Fibroblast of lung (primary cell): ENCODE measurements around the gene CAMTA1. TPM values are rescaled to one million over a fixed set of nuclear protein-coding genes. Genes with fewer than 3 reads are reported as not detected.

Experiments used
- DNase-seq, 2 donors: peaks; one replicate each; pipeline versions ENCODE4 v3.0.0 to v3.0.0-alpha.2; 2010; ENCODE audit warnings: low read depth in 2 of 2
- H2AFZ ChIP-seq: 2 replicates; pipeline ENCODE4 v1.5.1; 2012; ENCODE audit warnings: low read length, control low read depth, inconsistent platforms
- H3K27ac ChIP-seq: 2 replicates; pipeline ENCODE4 v1.5.1; 2011; ENCODE audit warnings: low read length, control low read depth; ENCODE audit not compliant: insufficient read depth
- H3K27me3 ChIP-seq: 2 replicates; pipeline ENCODE4 v1.5.1; 2011; ENCODE audit warnings: mild to moderate bottlenecking, low read length; ENCODE audit not compliant: control insufficient read depth, insufficient read depth
- H3K36me3 ChIP-seq: 2 replicates; pipeline ENCODE4 v1.5.1; 2011; ENCODE audit warnings: low read length; ENCODE audit not compliant: control insufficient read depth, insufficient read depth
- H3K4me1 ChIP-seq: 2 replicates; pipeline ENCODE4 v1.5.1; 2011; ENCODE audit warnings: low read length; ENCODE audit not compliant: control insufficient read depth, insufficient read depth; ENCODE audit errors: extremely low read depth
- H3K4me2 ChIP-seq: 2 replicates; pipeline ENCODE4 v1.5.1; 2011; ENCODE audit warnings: low read length, control low read depth; ENCODE audit not compliant: insufficient read depth; ENCODE audit errors: extremely low read depth
- H3K4me3 ChIP-seq, 4 experiments: fragments of 200-600 bp in 1 of 4; sonication (generic) in 1 of 4; replicated peaks in 1 of 4; 2 replicates each; pipeline ENCODE4 v1.5.1; 2011 to 2016; ENCODE audit warnings: low read length in 4 of 4, low read depth in 3 of 4, mild to moderate bottlenecking in 3 of 4, control low read depth in 2 of 4, inconsistent platforms in 1 of 4, mixed read lengths in 1 of 4; ENCODE audit not compliant: insufficient read depth in 1 of 4; ENCODE audit errors: control extremely low read depth in 1 of 4
- H3K79me2 ChIP-seq: 2 replicates; pipeline ENCODE4 v1.5.1; 2012; ENCODE audit warnings: mild to moderate bottlenecking, low read length, inconsistent platforms; ENCODE audit not compliant: control insufficient read depth, insufficient read depth
- H3K9ac ChIP-seq: 2 replicates; pipeline ENCODE4 v1.5.1; 2011; ENCODE audit warnings: mild to moderate bottlenecking, low read length, control low read depth; ENCODE audit not compliant: insufficient read depth
- H3K9me3 ChIP-seq: 2 replicates; pipeline ENCODE4 v1.5.1; 2012; ENCODE audit warnings: low read depth, low read length; ENCODE audit not compliant: control insufficient read depth, insufficient read depth
- H4K20me1 ChIP-seq: 2 replicates; pipeline ENCODE4 v1.5.1; 2011; ENCODE audit warnings: low read length; ENCODE audit not compliant: control insufficient read depth, insufficient read depth; ENCODE audit errors: extremely low read depth
- CTCF ChIP-seq, 2 donors: IDR thresholded peaks in 1 of 2; conservative IDR thresholded peaks in 1 of 2; 1 replicate in 1 of 2; 2 replicates in 1 of 2; pipeline ENCODE4 v1.5.1; 2011 to 2012; ENCODE audit warnings: low read length in 2 of 2, control low read depth in 1 of 2, inconsistent platforms in 1 of 2, low read depth in 1 of 2, mild to moderate bottlenecking in 1 of 2
- EZH2 ChIP-seq: IDR thresholded peaks from 2 replicates; pipeline ENCODE4 v1.5.1; 2012; ENCODE audit warnings: low read length, control low read depth, mild to moderate bottlenecking; ENCODE audit errors: missing control alignments
- polyA plus RNA-seq, 2 donors: library from polyadenylated mRNA; depleted of rRNA in 1 of 2; stranded (reverse) in 1 of 2; unstranded in 1 of 2; fragments of >200 nt; gene quantifications; 2 replicates each; pipeline ENCODE4 v1.2.1, GENCODE V29; 2011 to 2012; ENCODE audit warnings: missing spikeins in 1 of 2
- total RNA-seq: library from RNA; depleted of rRNA; stranded (reverse); fragments of >200 nt; gene quantifications from 2 replicates; pipeline ENCODE4 v1.2.1, GENCODE V29; 2014

Gene CAMTA1
- total and polyA plus RNA-seq, 2 donors (not counting 1 experiment from before 2014, with no cell fraction given): 47.6 to 86.0 TPM

- Histone ChIP-seq H4K20me1 (no peaks in the 10 kb centered on the region), H3K27me3 (no peaks in the 10 kb centered on the region), H3K4me1 (no peaks in the 10 kb centered on the region), H3K4me2 (no peak overlapping the region), H3K27ac (no peak overlapping the region), H2AFZ (no peak overlapping the region), H3K9ac (no peak overlapping the region), H3K9me3 (no peaks in the 10 kb centered on the region), H3K79me2 (no peaks in the 10 kb centered on the region), H3K4me3 (no peak overlapping the region), H3K36me3 (no peaks in the 10 kb centered on the region)
- DNase-seq: no peak
- TF ChIP-seq CTCF (conservative IDR thresholded peaks at IDR 0.05 in 1 of 2, IDR thresholded peaks at IDR 0.05 in 1 of 2; ENCODE audit: low read depth in 1 of 2, low read length in 2 of 2): no peak
- no peak for TF ChIP-seq EZH2
Observed at GRCh38 chr1:7060745-7061144, 275.5 kb downstream of the CAMTA1 start.

DNA sequence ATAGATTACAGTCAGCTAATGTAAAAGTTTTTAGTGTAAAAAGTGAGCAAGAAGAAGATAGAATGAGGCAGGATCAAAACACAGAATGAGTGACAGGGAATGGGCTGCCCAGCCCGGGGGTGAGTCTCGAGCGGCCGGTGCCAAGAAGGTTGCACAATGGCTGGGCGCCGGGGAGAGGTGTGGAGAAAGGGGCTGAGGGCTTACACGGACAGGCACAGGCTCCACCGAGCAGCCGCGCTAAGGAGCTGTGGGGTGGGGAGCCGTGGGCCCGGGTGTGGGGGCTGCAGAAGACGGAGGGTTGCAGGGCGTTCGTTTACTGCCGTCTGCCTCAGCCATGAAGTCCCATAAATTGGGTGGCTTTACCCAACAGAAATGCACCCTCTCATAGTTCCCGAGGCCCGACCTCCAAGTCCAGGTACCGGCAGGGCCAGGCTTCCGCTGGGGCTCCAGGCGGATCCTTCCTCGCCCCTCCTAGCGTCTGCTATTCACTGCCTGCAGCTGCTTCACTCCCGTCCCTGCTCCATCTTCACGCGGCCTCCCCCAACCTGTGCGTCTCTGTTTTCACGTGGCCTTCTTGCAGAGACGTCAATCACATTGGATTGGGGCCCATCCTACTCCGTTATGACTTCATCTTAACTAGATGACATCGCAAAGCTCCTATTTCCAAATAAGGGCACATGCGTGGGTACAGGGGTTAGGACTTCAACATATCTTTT, 277.2 kb downstream of the CAMTA1 start:
- Histone ChIP-seq H3K27ac (no peak overlapping the region), H3K9me3 (no peaks in the 10 kb centered on the region), H4K20me1 (no peaks in the 10 kb centered on the region), H3K27me3 (no peaks in the 10 kb centered on the region), H2AFZ (no peak overlapping the region), H3K4me1 (no peaks in the 10 kb centered on the region), H3K79me2 (no peaks in the 10 kb centered on the region), H3K36me3 (no peaks in the 10 kb centered on the region), H3K4me2 (no peak overlapping the region), H3K9ac (no peak overlapping the region), H3K4me3 (no peak overlapping the region)
- TF ChIP-seq EZH2: no peak
- no peak for TF ChIP-seq CTCF (conservative IDR thresholded peaks at IDR 0.05 in 1 of 2, IDR thresholded peaks at IDR 0.05 in 1 of 2; ENCODE audit: low read depth in 1 of 2, low read length in 2 of 2)
- no peak for DNase-seq

GRCh38 chr1:7063981-7064380, 278.7 kb downstream of the CAMTA1 start:
- H2AFZ ChIP-seq: no peak overlapping the region
- H3K4me3 ChIP-seq: no peak overlapping the region
- no peaks in the 10 kb centered on the region for H3K27me3 ChIP-seq
- no peak overlapping the region for H3K27ac ChIP-seq
- H3K4me1 ChIP-seq: no peaks in the 10 kb centered on the region
- H3K79me2 ChIP-seq: no peaks in the 10 kb centered on the region
- no peaks in the 10 kb centered on the region for H3K9me3 ChIP-seq
- TF ChIP-seq CTCF (conservative IDR thresholded peaks at IDR 0.05 in 1 of 2, IDR thresholded peaks at IDR 0.05 in 1 of 2; ENCODE audit: low read depth in 1 of 2, low read length in 2 of 2): no peak
- no peak for TF ChIP-seq EZH2
- no peaks in the 10 kb centered on the region for H4K20me1 ChIP-seq
- no peak overlapping the region for H3K4me2 ChIP-seq
- H3K9ac ChIP-seq: no peak overlapping the region
- no peaks in the 10 kb centered on the region for H3K36me3 ChIP-seq
- no peak for DNase-seq
